IMR-90 (cell line): ENCODE measurements around the gene TK1. TPM values are rescaled to one million over a fixed set of nuclear protein-coding genes. Genes with fewer than 3 reads are reported as not detected.

Experiments used
- ATAC-seq: fragments of 200-7000 bp; cut with Tn5 transposase; 2 replicates; pipeline ENCODE4 v1.9.1; 2020; ENCODE audit warnings: low read depth, mild to moderate bottlenecking, moderate library complexity
- BruUV-seq: library from RNA; stranded (reverse); fragments of 400-500 nt; replicated peaks from 2 replicates; lab custom pipeline; 2021; lab: Mats Ljungman, UMichigan
- CTCF ChIA-PET: fragments of 300-600 bp; formaldehyde crosslinking; extraction: SDS; loops from one replicate; lab custom pipeline; 2021; ENCODE audit warnings: antibody characterized with exemption; lab: Yijun Ruan, JAX
- POLR2A ChIA-PET: fragments of 300-600 bp; sonication (Branson Sonifier 250); formaldehyde crosslinking; loops from one replicate; lab custom pipeline; 2022; ENCODE audit warnings: antibody characterized with exemption; ENCODE audit not compliant: unreplicated experiment; lab: Charles Lee
- DNase-seq: peaks from one replicate; pipeline ENCODE4 v3.0.0; 2013
- H2AFZ ChIP-seq: replicated peaks from 2 replicates; pipeline ENCODE3; 2013; ENCODE audit warnings: low read length, mild to moderate bottlenecking; ENCODE audit not compliant: poor library complexity
- H2AK5ac ChIP-seq: 2 replicates; pipeline ENCODE4 v1.6.1; 2013; ENCODE audit warnings: low read depth, low read length, inconsistent platforms
- H2AK9ac ChIP-seq: replicated peaks from 2 replicates; pipeline ENCODE3; 2013; ENCODE audit warnings: mild to moderate bottlenecking, low read depth, low read length, moderate library complexity; ENCODE audit not compliant: poor library complexity
- H2BK120ac ChIP-seq: 2 replicates; pipeline ENCODE4 v1.6.1; 2013; ENCODE audit warnings: low read depth, low read length, inconsistent platforms
- H2BK15ac ChIP-seq: 3 replicates; pipeline ENCODE4 v1.6.1; 2013; ENCODE audit warnings: low read depth, low read length, inconsistent platforms
- H2BK20ac ChIP-seq: 2 replicates; pipeline ENCODE4 v1.6.1; 2013; ENCODE audit warnings: low read depth, mild to moderate bottlenecking, inconsistent platforms, low read length, moderate library complexity
- H2BK5ac ChIP-seq: 2 replicates; pipeline ENCODE4 v1.6.1; 2013; ENCODE audit warnings: mild to moderate bottlenecking, low read depth, low read length, inconsistent platforms; ENCODE audit not compliant: poor library complexity, severe bottlenecking
- H3K14ac ChIP-seq: replicated peaks from 2 replicates; pipeline ENCODE4 v1.6.1; 2013; ENCODE audit warnings: low read depth, low read length, inconsistent platforms
- H3K18ac ChIP-seq: 2 replicates; pipeline ENCODE4 v1.6.1; 2013; ENCODE audit warnings: low read depth, low read length, control low read depth
- H3K23ac ChIP-seq: 2 replicates; pipeline ENCODE4 v1.6.1; 2013; ENCODE audit warnings: low read depth, low read length, inconsistent platforms
- H3K27ac ChIP-seq: 2 replicates; pipeline ENCODE4 v1.5.1; 2013; ENCODE audit warnings: mild to moderate bottlenecking, control low read depth, low read length; ENCODE audit not compliant: insufficient read depth
- H3K27me3 ChIP-seq: 2 replicates; pipeline ENCODE4 v1.6.1; 2013; ENCODE audit warnings: low read length; ENCODE audit not compliant: control insufficient read depth, insufficient read depth
- H3K36me3 ChIP-seq: 2 replicates; pipeline ENCODE4 v1.6.1; 2013; ENCODE audit warnings: low read length, mixed read lengths; ENCODE audit not compliant: control insufficient read depth, insufficient read depth
- H3K4ac ChIP-seq: 2 replicates; pipeline ENCODE4 v1.6.1; 2013; ENCODE audit warnings: low read depth, low read length, inconsistent platforms
- H3K4me1 ChIP-seq: 2 replicates; pipeline ENCODE4 v1.6.1; 2013; ENCODE audit warnings: low read length, mixed read lengths; ENCODE audit not compliant: control insufficient read depth, insufficient read depth
- H3K4me2 ChIP-seq: 2 replicates; pipeline ENCODE4 v1.6.1; 2013; ENCODE audit warnings: low read depth, mild to moderate bottlenecking, control low read depth, low read length, moderate library complexity
- H3K4me3 ChIP-seq: 2 replicates; pipeline ENCODE4 v1.5.1; 2013; ENCODE audit warnings: low read depth, mild to moderate bottlenecking, control low read depth, low read length, moderate library complexity; ENCODE audit not compliant: insufficient read depth
- H3K56ac ChIP-seq: 2 replicates; pipeline ENCODE4 v1.6.1; 2013; ENCODE audit warnings: low read length, inconsistent platforms; ENCODE audit not compliant: insufficient read depth; ENCODE audit errors: extremely low read depth
- H3K79me1 ChIP-seq, 2 experiments: 2 replicates each; pipeline ENCODE4 v1.6.1; 2013; ENCODE audit warnings: low read length in 2 of 2, inconsistent platforms in 1 of 2, low read depth in 1 of 2
- H3K9ac ChIP-seq: 2 replicates; pipeline ENCODE4 v1.6.1; 2013; ENCODE audit warnings: low read depth, low read length, control low read depth
- H3K9me1 ChIP-seq: 2 replicates; pipeline ENCODE4 v1.6.1; 2013; ENCODE audit warnings: low read length, inconsistent platforms; ENCODE audit not compliant: insufficient read depth
- H3K9me3 ChIP-seq: 2 replicates; pipeline ENCODE4 v1.6.1; 2013; ENCODE audit warnings: low read length; ENCODE audit not compliant: control insufficient read depth, insufficient read depth
- H4K20me1 ChIP-seq: 2 replicates; pipeline ENCODE4 v1.6.1; 2013; ENCODE audit warnings: low read length, inconsistent platforms; ENCODE audit not compliant: insufficient read depth
- H4K5ac ChIP-seq: 2 replicates; pipeline ENCODE4 v1.6.1; 2013; ENCODE audit warnings: mild to moderate bottlenecking, low read depth, low read length, control low read depth
- H4K8ac ChIP-seq, 2 experiments: 2 replicates each; pipeline ENCODE4 v1.6.1; 2013; ENCODE audit warnings: low read depth in 2 of 2, low read length in 2 of 2, control low read depth in 1 of 2, inconsistent platforms in 1 of 2
- H4K91ac ChIP-seq: 2 replicates; pipeline ENCODE4 v1.6.1; 2013; ENCODE audit warnings: low read depth, low read length, inconsistent platforms; ENCODE audit not compliant: insufficient read depth
- BHLHE40 ChIP-seq: fragments of 150-350 bp; IDR thresholded peaks from 2 replicates; pipeline ENCODE4 v1.6.1; 2016; ENCODE audit warnings: mild to moderate bottlenecking, low read depth, low read length
- CEBPB ChIP-seq: IDR thresholded peaks from 2 replicates; pipeline ENCODE4 v1.6.1; 2012; ENCODE audit warnings: low read depth, low read length, improper control_type of control experiment
- CHD1 ChIP-seq: IDR thresholded peaks from 2 replicates; pipeline ENCODE4 v1.6.1; 2012; ENCODE audit warnings: low read depth, low read length, improper control_type of control experiment
- FOS ChIP-seq: fragments of 150-350 bp; IDR thresholded peaks from 2 replicates; pipeline ENCODE4 v1.6.1; 2016; ENCODE audit warnings: low read depth, low read length
- MAFK ChIP-seq: IDR thresholded peaks from 2 replicates; pipeline ENCODE4 v1.6.1; 2012; ENCODE audit warnings: low read depth, low read length, improper control_type of control experiment
- MAZ ChIP-seq: IDR thresholded peaks from 2 replicates; pipeline ENCODE4 v1.6.1; 2012; ENCODE audit warnings: low read depth, mild to moderate bottlenecking, low read length, improper control_type of control experiment, moderate library complexity, borderline replicate concordance
- MXI1 ChIP-seq: IDR thresholded peaks from 2 replicates; pipeline ENCODE4 v1.6.1; 2012; ENCODE audit warnings: low read depth, mild to moderate bottlenecking, low read length, moderate library complexity, borderline replicate concordance
- NFE2L2 ChIP-seq: fragments of 150-350 bp; IDR thresholded peaks from 2 replicates; pipeline ENCODE4 v1.6.1; 2016; ENCODE audit warnings: low read depth, mild to moderate bottlenecking, low read length
- POLR2A ChIP-seq: IDR thresholded peaks from 2 replicates; pipeline ENCODE4 v1.6.1; 2012; ENCODE audit warnings: mild to moderate bottlenecking, low read depth, low read length
- RAD21 ChIP-seq: IDR thresholded peaks from 2 replicates; pipeline ENCODE4 v1.6.1; 2012; ENCODE audit warnings: low read length, improper control_type of control experiment
- RCOR1 ChIP-seq: IDR thresholded peaks from 2 replicates; pipeline ENCODE4 v1.6.1; 2012; ENCODE audit warnings: mild to moderate bottlenecking, low read length, improper control_type of control experiment; ENCODE audit not compliant: insufficient replicate concordance
- RFX5 ChIP-seq: IDR thresholded peaks from 2 replicates; pipeline ENCODE4 v1.8.0; 2012; ENCODE audit warnings: low read depth, mild to moderate bottlenecking, low read length, moderate library complexity
- SMC3 ChIP-seq: fragments of 150-350 bp; IDR thresholded peaks from 2 replicates; pipeline ENCODE4 v1.6.1; 2016; ENCODE audit warnings: low read depth, mild to moderate bottlenecking, antibody characterized with exemption, low read length, moderate library complexity
- USF2 ChIP-seq: fragments of 150-350 bp; IDR thresholded peaks from 2 replicates; pipeline ENCODE4 v1.6.1; 2017; ENCODE audit warnings: mild to moderate bottlenecking, antibody characterized with exemption, low read length, low read depth
- WGBS, 2 experiments: methylation state at CpG; one replicate each; pipeline versions ENCODE4 v1.1.5 to v1.1.7; 2013; ENCODE audit warnings: missing lambda C conversion rate in 2 of 2; ENCODE audit not compliant: insufficient read length in 1 of 2; ENCODE audit errors: extremely low coverage in 2 of 2; 5-methylcytosine and 5-hydroxymethylcytosine counted together
- dilution Hi-C: fragments of 300-500 bp; cut with HindIII; formaldehyde crosslinking; loops from one replicate; pipeline ENCODE4 v1.14.3; 2018; ENCODE audit warnings: low sequenced_read_pairs; ENCODE audit not compliant: unreplicated experiment
- in situ Hi-C: fragments of 300-500 bp; cut with MboI; formaldehyde crosslinking; loops from 3 replicates; pipeline ENCODE4 v1.14.3; 2019; ENCODE audit warnings: low sequenced_read_pairs, inconsistent platforms, mixed read lengths
- intact Hi-C: fragments of 100-400 bp; cut with micrococcal nuclease; formaldehyde crosslinking; loops from 2 replicates; pipeline ENCODE4 v1.10.0; 2022
- polyA plus RNA-seq, 3 experiments: library from polyadenylated mRNA; depleted of rRNA; stranded (reverse); fragments of >200 nt; gene quantifications; 2 replicates each; pipeline ENCODE4 v1.2.3, GENCODE V29; 2012; ENCODE audit warnings: low replicate concordance in 1 of 3
- total RNA-seq: library from RNA; depleted of rRNA; stranded (reverse); fragments of >200 nt; gene quantifications from 2 replicates; pipeline ENCODE4 v1.2.3, GENCODE V29; 2012
- TF ChIP-seq, protein P1 (sequence below): conservative IDR thresholded peaks from 2 replicates; pipeline ENCODE4 v1.5.1; 2012; ENCODE audit warnings: mild to moderate bottlenecking, low read depth, low read length, improper control_type of control experiment
- TF ChIP-seq, protein P2 (sequence below): fragments of 150-350 bp; IDR thresholded peaks from 2 replicates; pipeline ENCODE4 v1.6.1; 2016; ENCODE audit warnings: low read depth, mild to moderate bottlenecking, low read length, moderate library complexity, borderline replicate concordance

Gene TK1
- total and polyA plus RNA-seq, 2 of the 4 experiments (the other 2 are of a cell fraction): 150 to 219 TPM

DNA sequence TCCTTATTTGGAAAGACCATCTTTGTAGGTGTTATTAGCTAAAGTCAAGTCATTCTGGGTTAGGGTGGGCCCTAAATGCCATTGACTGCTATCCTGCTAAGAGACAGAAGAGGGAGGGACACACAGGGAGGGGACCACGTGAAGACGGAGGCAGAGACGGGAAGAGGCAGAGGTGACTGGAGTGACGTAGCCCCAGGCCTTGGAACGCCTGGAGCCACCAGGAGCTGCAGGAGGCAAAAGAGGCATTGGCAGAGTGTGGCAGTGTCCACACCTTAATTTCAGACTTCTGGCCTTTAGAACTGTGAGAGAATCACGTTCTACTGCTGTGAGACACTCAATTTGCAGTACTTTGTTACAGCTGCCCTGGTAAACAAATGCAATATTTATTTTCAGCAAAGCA, 13.6 kb upstream of the TK1 start:
- no peaks in the 10 kb centered on the region for H3K27me3 ChIP-seq
- intact Hi-C loops: no loop called here
- dilution Hi-C loops: no loop called here
- peaks cover 7% of the 10 kb centered on the region for H3K9me1 ChIP-seq
- DNase-seq (no peak), ATAC-seq (no peak)
- no peak overlapping the region for H2BK20ac ChIP-seq
- no peak overlapping the region for H3K56ac ChIP-seq
- WGBS, 2 experiments: 74% methylated on average over 3 of the region's 6 CpGs; no CpG with 5 or more reads in 1 of the 2 experiments
- no peak overlapping the region for H2BK15ac ChIP-seq
- H3K4me1 ChIP-seq: no peaks in the 10 kb centered on the region
- H4K91ac ChIP-seq: no peak overlapping the region
- H3K9me3 ChIP-seq: no peaks in the 10 kb centered on the region
- H4K20me1 ChIP-seq: no peaks in the 10 kb centered on the region
- CTCF ChIA-PET: no interaction called here
- in situ Hi-C loops: no loop called here
- POLR2A ChIA-PET: no interaction called here
- H3K23ac ChIP-seq: no peak overlapping the region
- peaks cover 6% of the 10 kb centered on the region for H3K36me3 ChIP-seq
- H3K14ac ChIP-seq: no peak overlapping the region
- no peak overlapping the region for H2BK5ac ChIP-seq
- no peak overlapping the region for H2AK5ac ChIP-seq
- no peak overlapping the region for H3K27ac ChIP-seq
- TF ChIP-seq SMC3 (no peak), MAFK (no peak), CHD1 (no peak), BHLHE40 (no peak), USF2 (no peak), FOS (no peak), MXI1 (no peak), RAD21 (no peak), MAZ (no peak), RFX5 (no peak), RCOR1 (no peak), CEBPB (no peak), NFE2L2 (no peak), POLR2A (no peak)
- TF ChIP-seq, protein P1, sequence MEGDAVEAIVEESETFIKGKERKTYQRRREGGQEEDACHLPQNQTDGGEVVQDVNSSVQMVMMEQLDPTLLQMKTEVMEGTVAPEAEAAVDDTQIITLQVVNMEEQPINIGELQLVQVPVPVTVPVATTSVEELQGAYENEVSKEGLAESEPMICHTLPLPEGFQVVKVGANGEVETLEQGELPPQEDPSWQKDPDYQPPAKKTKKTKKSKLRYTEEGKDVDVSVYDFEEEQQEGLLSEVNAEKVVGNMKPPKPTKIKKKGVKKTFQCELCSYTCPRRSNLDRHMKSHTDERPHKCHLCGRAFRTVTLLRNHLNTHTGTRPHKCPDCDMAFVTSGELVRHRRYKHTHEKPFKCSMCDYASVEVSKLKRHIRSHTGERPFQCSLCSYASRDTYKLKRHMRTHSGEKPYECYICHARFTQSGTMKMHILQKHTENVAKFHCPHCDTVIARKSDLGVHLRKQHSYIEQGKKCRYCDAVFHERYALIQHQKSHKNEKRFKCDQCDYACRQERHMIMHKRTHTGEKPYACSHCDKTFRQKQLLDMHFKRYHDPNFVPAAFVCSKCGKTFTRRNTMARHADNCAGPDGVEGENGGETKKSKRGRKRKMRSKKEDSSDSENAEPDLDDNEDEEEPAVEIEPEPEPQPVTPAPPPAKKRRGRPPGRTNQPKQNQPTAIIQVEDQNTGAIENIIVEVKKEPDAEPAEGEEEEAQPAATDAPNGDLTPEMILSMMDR: no peak
- TF ChIP-seq, protein P2, sequence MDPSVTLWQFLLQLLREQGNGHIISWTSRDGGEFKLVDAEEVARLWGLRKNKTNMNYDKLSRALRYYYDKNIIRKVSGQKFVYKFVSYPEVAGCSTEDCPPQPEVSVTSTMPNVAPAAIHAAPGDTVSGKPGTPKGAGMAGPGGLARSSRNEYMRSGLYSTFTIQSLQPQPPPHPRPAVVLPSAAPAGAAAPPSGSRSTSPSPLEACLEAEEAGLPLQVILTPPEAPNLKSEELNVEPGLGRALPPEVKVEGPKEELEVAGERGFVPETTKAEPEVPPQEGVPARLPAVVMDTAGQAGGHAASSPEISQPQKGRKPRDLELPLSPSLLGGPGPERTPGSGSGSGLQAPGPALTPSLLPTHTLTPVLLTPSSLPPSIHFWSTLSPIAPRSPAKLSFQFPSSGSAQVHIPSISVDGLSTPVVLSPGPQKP: no peak
- no peak overlapping the region for H3K18ac ChIP-seq
- BruUV-seq: no TSS peak
- H3K4ac ChIP-seq: no peak overlapping the region
- H3K4me3 ChIP-seq: no peak overlapping the region
- no peak overlapping the region for H2AFZ ChIP-seq
- no peak overlapping the region for H4K8ac ChIP-seq
- H4K5ac ChIP-seq: no peak overlapping the region
- no peak overlapping the region for H3K9ac ChIP-seq
- H2AK9ac ChIP-seq: no peak overlapping the region
- peaks cover 0 to 3% of the 10 kb centered on the region in 2 experiments; a peak in 2 of 4 replicates for H3K79me1 ChIP-seq
- H3K4me2 ChIP-seq: no peak overlapping the region
- H2BK120ac ChIP-seq: no peak overlapping the region
